ENCODE results near the gene EPS8.

Gene EPS8

DNA sequence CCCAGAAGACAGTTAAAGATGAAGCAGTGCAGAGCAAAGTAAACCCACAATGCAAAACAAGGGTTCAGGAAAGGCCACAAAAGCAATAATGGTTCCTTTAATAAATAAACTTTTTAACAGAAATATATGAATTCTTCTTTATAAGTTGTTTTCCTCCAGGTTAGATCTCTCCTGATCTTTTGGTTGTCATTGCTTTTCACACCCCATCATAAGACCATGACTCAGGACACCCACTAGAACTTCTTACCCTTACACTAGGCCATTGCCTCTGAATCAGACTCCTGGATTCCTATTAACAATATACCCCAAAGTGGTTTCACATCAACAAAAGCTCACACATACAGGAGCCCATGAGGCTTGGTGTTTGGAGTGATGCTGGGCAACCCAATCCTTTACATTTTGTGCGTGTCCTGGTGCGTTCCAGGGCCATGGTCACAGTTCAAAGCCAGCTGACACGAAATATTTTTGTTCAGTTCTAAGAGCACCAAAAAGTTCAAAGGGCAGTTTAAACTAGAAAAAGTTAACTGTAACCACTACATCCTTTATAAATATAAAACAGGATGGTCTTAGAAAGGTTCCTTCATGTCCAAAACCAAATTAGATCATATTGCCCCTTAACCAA, 187.0 kb downstream of the EPS8 start:
- no peak for DNase-seq (ENCODE audit: low read depth in 2 of 2)

DNA sequence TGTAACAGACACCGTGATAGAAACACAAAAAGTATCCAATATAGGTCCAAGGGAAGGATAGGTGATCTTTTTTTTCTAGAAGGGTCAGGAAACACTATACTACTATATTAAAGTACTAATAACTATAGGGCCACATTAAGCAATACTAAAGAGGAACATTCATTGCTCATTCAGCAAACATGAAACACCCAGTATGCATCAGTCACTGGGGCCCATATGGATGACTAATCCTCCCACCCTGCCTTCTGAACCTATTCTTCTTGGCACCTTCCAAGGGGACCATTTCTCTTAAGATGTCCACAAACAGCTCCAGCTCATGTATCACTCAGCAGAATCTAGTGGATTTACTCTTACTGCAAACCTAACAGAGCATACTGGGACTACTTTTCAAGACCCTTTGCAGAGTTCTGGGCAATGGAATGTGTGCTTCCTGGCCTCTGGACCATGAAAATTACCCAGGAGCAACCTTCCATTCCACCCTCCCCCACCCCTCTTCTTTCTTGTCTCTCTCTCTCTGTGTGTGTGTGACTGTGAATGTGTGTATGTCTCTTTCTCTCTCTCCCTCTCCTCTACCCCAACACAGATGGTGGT, 187.9 kb downstream of the EPS8 start:
- DNase-seq (ENCODE audit: low read depth in 2 of 2), result no peak

DNA sequence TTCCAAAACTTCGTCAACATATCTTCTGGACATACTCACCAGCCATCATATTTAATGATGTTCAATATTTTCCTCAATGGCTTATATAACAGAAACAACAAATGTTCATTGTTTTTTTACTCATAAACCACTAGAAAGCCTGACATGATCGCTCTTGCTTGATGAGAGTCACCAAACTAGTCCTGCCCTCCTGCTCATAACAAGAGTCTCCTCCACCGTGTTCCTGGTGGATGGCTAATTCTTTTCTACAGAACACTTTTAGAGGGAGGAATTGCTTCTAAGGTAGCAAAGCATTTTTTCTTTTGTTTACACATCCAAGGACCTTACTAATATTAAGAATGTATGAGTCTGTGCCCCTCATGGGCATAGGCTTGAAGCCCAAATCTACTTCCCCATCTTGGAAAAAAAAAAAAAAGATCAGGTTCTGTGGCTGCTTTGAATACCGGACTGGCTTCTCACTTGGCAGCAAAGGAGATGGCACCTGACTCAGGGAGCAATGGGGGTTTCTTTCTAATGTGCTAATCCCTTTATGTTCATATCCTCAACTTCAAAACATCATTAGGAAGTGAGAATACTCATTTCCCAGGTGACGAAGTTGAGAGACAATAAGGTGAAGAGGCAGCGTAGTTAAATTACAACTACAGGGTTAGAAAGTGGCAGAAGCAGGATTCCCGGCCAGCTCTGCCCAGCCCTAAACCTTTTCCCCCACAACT, 188.8 kb downstream of the EPS8 start:
- DNase-seq (ENCODE audit: low read depth in 2 of 2), result no peak

DNA sequence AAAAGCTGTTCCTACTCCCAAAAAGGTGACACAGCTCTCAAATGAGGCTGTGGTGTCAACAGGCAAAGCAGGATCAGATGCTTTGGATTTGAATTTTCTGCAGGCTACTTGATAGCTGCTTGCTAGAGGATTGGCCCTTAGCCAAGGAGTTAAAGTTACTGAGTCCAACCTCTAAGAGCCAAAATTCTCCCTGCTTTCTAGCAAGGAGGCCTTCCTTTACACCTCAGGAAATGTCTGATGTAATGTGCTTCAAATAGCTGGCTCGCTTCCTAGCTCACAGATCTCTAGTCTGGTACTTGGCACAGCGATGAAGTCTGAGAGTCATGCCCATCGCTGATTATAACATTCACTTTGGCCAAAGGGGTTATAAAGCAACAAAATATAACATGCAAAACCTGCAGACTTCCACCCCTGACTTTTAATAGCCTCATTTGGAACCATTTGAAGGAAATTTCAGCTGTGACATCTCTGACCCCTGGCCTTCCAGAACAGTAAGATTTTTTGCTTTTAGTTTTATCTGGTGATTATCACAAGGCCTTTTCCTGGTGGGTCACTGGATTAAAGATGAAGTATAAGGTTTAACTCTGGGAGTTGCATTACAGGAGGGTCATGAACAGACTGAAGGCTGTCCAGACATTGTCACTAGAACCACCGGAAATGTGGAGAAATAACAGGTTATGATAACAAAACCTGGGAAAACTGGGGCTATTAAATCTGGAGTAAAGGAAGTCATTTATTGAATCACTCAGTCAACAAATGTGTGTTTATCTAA, 189.7 kb downstream of the EPS8 start:
- no peak for DNase-seq (ENCODE audit: low read depth in 2 of 2)

DNA sequence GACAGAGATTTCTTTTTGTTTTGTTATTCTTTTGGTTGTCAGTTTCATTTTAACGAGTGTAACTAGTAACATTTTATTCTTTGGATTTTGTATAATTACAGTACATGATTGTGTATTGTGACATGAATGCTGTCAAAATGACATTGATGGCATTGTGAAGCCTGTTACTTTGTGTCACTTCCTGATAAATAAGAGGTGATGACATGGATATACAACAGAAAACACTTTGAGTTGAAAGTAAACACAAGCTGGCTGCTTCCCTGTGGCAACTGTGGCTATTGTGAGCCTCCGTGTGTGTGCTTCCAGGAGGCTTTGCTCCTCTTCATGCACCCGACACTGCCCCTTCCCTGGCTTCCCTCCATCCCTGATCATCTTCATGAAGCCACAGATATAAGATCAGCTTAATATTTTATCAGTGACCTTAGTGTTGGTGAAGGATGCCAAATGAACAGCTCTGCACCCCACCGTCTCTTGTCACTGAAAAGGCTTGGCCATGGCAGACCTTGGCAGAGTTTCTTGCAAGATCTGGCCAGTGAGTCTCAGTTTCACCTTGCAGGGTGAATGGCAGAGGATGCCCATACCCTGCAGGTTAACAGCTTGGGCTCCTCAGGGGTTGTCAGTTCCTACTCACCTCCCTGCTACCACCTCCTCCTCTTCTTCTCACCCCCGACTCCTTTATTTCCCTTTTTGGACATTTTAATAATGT, 191.9 kb downstream of the EPS8 start:
- no peak for DNase-seq (ENCODE audit: low read depth in 2 of 2)

DNA sequence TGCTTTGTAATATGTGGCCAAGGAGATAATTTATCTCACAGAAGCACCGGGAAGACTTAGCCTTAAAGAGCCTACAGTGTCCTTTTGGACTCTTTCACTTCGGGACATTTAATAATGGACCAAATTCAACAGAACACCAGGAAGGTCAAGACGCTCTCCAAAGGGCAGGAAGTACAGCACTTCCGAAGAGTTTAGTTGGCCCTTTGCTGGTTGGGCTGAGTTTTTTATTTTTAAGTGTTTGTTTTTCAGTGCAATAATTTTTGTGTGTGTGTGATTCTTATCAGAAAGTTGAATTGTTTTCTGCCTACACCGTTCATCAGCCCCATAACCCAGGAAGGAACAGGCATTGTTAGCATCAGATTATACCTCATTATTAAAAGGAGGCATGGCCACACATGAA, 193.0 kb downstream of the EPS8 start:
- DNase-seq (ENCODE audit: low read depth in 2 of 2), result no peak

DNA sequence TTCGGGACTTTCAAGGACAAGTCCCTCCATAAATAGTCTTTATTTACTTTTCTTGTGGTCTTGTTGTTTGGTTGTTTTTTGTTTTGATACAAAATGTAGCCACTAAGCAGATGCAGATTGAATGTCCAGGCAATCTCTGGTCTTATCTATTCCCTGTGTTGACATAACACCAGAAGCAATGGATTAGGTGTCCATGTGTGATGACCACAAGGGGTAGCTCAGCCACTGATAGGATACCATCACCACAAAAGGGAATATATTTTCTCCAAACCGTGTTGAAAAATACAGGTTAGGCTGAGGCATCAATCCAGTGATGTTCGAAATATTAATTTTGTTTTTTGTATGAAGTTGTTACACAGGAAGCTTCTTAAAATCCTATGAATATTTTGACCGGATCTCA, 196.3 kb downstream of the EPS8 start:
- no peak for DNase-seq (ENCODE audit: low read depth in 2 of 2)

DNA sequence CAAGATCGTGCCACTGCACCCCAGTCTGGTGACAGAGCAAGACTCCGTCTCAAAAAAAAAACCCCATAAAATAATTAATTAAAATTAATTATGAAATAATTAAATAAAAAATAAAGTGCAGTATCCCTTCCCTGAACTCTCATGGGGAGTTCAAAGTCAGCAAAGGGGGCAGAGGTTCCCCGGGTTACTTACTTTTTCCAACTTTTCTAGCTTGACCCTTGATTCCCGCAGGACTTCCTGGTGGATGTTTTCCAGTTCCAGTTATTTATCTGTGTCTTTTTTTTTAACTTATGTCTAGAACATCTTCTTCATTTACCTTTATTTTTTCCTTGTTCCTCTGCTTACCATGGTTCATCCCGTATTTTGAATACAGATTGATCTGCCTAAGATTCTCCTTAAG, 197.4 kb downstream of the EPS8 start:
- DNase-seq (ENCODE audit: low read depth in 2 of 2), result no peak

DNA sequence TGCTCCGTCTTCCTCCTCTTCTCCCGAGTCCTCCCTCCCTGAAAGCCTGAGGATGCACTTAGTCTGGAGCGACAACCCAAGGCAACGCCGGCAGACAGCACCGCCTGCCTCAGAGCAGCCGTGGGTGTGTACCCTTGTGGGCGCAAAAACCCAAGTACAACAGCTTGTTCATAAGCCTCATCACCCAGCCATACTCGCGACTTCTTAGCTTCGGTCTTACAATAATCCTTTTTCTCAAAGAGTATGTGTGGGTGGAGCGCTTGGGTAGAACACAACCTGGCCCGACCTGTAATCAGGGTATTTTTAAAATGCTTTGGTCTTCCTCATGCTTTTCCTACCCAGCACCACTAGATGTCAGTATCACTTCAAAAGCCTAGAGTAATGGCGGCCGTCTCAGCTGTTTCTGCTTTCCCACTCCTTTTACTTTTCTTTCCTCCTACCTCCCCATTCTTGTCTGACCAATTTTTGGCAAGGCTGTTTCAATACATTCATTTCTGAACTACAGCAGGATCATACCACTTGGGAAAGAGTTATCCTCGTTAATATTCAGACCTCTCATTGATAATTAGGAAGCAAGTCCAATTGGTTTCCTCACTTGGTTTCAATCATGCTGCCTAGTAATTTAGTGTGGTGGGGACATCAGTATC, 198.9 kb downstream of the EPS8 start:
- DNase-seq (ENCODE audit: low read depth in 2 of 2), result no peak

DNA sequence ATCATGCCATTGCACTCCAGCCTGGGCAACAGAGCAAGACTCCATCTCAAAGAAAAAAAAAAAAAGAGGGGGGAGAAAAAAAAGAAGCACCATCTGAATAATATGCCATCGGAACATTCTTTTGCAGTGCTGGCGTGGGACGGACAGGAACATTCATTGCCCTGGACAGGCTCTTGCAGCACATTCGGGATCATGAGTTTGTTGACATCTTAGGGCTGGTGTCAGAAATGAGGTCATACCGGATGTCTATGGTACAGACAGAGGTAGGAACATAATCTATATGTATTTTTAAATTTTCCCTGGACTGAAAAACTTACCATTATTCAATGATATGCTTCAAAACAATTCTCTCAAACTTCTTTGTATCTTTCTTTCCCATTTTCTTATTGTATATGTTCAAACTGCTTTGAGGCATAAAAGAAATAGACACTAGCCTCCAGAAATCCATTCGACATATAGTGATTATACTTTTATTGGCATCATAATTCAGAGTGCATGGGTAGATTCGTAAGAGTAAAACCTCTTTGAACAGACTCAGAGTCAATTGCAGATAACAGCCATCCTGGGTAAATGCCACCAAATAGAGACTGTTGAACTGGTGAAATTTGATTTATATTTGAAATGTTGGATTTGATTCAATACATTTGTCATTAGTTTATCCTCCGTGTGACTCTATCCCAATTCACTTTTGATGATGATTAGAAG, 199.7 kb downstream of the EPS8 start:
- no peak for DNase-seq (ENCODE audit: low read depth in 2 of 2)

DNA sequence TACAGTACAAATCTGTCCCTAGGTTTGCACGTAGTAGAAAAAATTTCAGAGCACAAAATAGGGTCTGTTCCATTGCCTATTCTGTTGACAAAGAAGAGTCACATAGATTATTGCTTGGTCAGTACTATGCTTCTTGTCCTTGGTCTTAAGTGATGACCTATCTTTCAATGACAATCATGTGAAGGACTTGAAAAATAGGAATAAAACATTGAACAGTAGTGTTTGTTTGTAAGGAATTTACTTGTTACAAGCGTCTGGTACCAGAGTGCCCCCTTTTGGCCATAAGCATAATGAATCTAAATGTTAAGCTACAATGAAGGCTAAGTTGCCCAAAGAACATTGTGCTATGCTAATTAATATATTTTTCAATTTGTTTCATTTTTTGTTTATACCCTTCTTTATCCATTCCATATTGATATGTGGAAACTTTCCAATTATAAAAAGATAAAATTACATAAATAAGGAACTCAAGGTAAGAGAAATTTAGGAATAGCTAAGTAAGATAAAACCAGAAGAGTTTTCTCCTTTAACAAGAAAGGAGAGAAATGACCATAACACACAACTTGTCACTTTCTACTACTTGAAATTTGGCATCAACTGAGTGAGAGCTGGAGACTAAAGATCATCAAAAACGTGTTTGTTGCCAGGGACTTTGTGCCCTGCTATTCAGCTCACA, 204.7 kb downstream of the EPS8 start:
- DNase-seq (ENCODE audit: low read depth in 2 of 2), result no peak

DNA sequence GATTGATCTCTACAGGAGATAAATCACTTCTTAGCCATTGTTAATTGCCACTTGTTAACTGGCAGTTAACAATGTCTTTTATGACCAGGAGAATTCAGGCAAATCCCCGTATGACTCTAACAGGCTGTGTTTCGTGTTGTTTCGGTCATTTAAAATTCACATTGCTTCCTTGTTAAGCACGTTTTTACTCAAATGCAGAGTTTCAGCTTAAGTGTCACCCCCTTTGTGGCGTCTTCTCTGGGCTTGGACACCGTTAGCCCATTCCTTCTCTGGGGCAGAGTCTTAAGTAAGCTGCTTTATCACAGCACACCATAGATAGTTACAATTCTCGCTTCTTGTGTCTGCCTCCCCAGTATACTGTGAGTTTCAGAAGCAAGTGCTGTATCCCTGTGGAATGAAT, 205.4 kb downstream of the EPS8 start:
- DNase-seq (ENCODE audit: low read depth in 2 of 2), result no peak

DNA sequence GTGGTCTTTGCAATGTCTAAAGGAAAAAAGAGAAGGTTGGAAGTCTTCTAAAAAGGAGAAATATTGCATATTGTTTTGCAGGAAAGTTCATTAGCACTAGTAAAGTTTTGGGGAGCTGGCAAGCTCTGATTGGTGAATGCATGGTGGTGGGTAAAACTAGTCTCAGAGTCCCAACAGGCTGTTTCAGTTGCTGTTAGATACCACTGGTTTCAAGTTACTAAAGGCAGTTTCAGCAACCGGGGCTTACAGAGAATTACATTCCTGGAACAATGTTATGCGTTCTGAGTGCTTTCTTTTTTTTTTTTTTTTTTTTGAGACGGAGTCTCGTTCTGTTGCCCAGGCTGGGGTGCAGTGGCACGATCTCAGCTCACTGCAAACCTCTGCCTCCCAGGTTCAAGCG, 208.2 kb downstream of the EPS8 start:
- no peak for DNase-seq (ENCODE audit: low read depth in 2 of 2)

DNA sequence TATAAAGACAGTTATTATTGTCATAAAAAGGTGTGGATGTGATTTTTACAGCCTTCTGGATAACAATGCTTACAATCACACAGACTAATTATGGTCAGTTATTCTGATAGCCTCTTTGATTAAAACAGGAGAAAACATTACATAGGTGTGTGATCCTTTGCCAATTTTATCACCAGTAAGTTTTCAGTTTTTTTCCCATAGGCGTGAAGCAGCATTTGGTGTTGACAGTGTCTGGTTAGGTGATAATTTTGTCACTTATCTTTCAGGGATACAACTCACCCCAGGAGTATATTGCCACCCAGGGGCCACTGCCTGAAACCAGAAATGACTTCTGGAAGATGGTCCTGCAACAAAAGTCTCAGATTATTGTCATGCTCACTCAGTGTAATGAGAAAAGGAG, 208.8 kb downstream of the EPS8 start:
- no peak for DNase-seq (ENCODE audit: low read depth in 2 of 2)

DNA sequence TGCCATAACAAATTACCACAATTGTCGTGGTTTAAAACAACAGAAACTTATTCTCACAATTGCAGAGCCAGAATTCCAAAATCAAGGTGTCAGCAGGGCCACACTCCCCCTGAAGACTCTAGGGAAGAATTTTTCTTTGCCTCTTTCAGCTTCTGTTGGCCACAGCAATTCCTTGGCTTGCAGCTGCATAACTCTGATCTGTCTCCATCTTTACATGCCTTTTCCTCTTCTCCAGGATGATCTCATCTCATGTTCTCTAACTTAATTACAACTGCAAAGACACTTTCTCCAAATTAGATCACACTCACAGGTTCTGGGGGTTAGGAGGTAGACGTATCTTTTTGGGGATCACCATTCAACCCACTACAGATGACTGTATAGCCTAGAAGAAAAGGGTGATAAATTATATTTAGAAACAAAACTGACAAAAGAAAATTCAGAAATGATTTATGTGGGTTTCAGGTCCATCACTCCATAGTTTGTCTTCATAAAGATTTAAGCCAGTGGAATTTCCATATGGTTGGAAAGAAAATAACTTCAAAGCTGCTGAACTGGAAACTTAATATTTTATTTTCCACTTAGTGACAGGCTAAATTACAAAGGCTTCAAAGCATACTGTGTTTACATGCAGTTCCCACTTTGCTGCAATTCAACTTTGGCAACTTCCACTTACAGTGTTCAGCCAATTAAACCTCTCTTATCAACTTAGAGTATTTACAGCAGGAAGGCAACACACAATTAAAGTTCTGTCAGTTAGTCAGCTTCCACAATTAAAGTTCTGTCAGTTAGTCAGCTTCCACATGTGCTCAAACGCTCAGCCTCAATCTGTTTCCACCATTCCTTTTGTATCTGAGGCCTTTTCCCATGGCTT, 213.3 kb downstream of the EPS8 start:
- DNase-seq (ENCODE audit: low read depth in 2 of 2), result no peak

DNA sequence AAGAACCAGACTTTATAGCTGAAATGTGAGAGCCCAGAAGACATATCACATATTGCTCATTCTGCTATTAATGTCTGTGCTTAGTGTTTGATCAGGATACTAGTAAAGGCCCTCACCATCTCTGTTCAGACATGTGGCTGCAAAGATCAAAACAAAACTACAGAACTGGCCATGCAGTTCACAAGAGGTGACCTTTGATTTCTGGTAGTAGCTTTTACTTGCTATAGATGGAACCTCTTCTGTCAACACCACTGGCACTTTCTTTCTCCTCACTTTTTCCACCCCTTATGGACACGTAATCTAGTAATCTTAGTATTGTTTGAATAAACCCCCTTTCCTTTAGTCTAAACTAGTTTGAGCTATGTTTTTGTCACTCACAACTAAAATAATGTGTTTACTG, 214.8 kb downstream of the EPS8 start:
- no peak for DNase-seq (ENCODE audit: low read depth in 2 of 2)

All from stimulated activated CD8-positive, alpha-beta memory T cell treated with anti-CD3 and anti-CD28 coated beads, Interleukin-2, amount 100 ng/mL, for 48 hours (primary cell).